NCI-H2107 treated with DMSO at 0.1 percent for 48 hours (cell line): Measurements from ENCODE around the gene CIRBP.
"Not testable (repeated sequence)": the region's sequence is repeated elsewhere in the genome, so short reads cannot be mapped to it uniquely, and the experiment has no call there.

Source experiments
- DNase-seq: peaks from one replicate; lab custom pipeline; 2025; ENCODE audit not compliant: unreplicated experiment; lab: John Stamatoyannopoulos, UW

Gene CIRBP

GRCh38 chr19:1308718-1309117, 39.6 kb downstream of the CIRBP start:
- no peak for DNase-seq

GRCh38 chr19:1309977-1310852, 41.1 kb downstream of the CIRBP start:
- no peak for DNase-seq

- no peak for DNase-seq
Measured at GRCh38 chr19:1310853-1311180, 41.7 kb downstream of the CIRBP start.

GRCh38 chr19:1311543-1312091, 42.5 kb downstream of the CIRBP start:
- DNase-seq = no peak

- no peak for DNase-seq
Measured at GRCh38 chr19:1312767-1313694, 43.9 kb downstream of the CIRBP start.

- DNase-seq = no peak
Measured at GRCh38 chr19:1313695-1314613, 44.8 kb downstream of the CIRBP start.

- no peak for DNase-seq
Measured at GRCh38 chr19:1315470-1316166, 46.5 kb downstream of the CIRBP start.

GRCh38 chr19:1316466-1316865, 47.3 kb downstream of the CIRBP start:
- no peak for DNase-seq

- no peak for DNase-seq
Measured at GRCh38 chr19:1317274-1318003, 48.3 kb downstream of the CIRBP start.

GRCh38 chr19:1318678-1319471, 49.7 kb downstream of the CIRBP start:
- DNase-seq = no peak

- DNase-seq = not testable (repeated sequence)
Measured at GRCh38 chr19:1320282-1320650, 51.1 kb downstream of the CIRBP start.

GRCh38 chr19:1321539-1321938, 52.4 kb downstream of the CIRBP start:
- DNase-seq = no peak

GRCh38 chr19:1322198-1322981, 53.3 kb downstream of the CIRBP start:
- no peak for DNase-seq

- DNase-seq = no peak
Measured at GRCh38 chr19:1324249-1324805, 55.2 kb downstream of the CIRBP start.
